H9 (cell line): ENCODE results near the gene KIRREL3. TPM values are rescaled to one million over a fixed set of nuclear protein-coding genes. Genes with fewer than 3 reads are reported as not detected.

Experiments used
- DNase-seq: peaks from one replicate; pipeline ENCODE4 v3.0.0-alpha.2; 2017
- H2AFZ ChIP-seq: one replicate; pipeline ENCODE4 v1.6.1; 2013; ENCODE audit warnings: mild to moderate bottlenecking, low read length, control low read depth, moderate library complexity
- H2AK5ac ChIP-seq: 2 replicates; pipeline ENCODE4 v1.6.1; 2013; ENCODE audit warnings: low read length, control low read depth, mixed read lengths; ENCODE audit not compliant: insufficient read length
- H2BK120ac ChIP-seq: one replicate; pipeline ENCODE4 v1.6.1; 2013; ENCODE audit warnings: low read depth, mild to moderate bottlenecking, low read length, control low read depth, inconsistent platforms; ENCODE audit not compliant: poor library complexity, severe bottlenecking
- H2BK12ac ChIP-seq: 2 replicates; pipeline ENCODE4 v1.6.1; 2013; ENCODE audit warnings: low read length, control low read depth, mixed read lengths, low read depth; ENCODE audit not compliant: insufficient read length
- H2BK15ac ChIP-seq: 2 replicates; pipeline ENCODE4 v1.6.1; 2013; ENCODE audit warnings: low read depth, low read length, control low read depth
- H2BK20ac ChIP-seq: one replicate; pipeline ENCODE4 v1.6.1; 2013; ENCODE audit warnings: low read depth, mild to moderate bottlenecking, low read length, control low read depth, inconsistent platforms; ENCODE audit not compliant: poor library complexity, severe bottlenecking
- H2BK5ac ChIP-seq: 2 replicates; pipeline ENCODE4 v1.6.1; 2013; ENCODE audit warnings: low read length, control low read depth, mixed read lengths; ENCODE audit not compliant: insufficient read length
- H3K14ac ChIP-seq: 2 replicates; pipeline ENCODE4 v1.6.1; 2013; ENCODE audit warnings: low read length, control low read depth; ENCODE audit not compliant: insufficient read depth
- H3K18ac ChIP-seq: 2 replicates; pipeline ENCODE4 v1.6.1; 2013; ENCODE audit warnings: low read depth, mild to moderate bottlenecking, mixed read lengths, low read length, control low read depth; ENCODE audit not compliant: insufficient read length
- H3K23ac ChIP-seq: 2 replicates; pipeline ENCODE4 v1.6.1; 2013; ENCODE audit warnings: low read length, control low read depth, mixed read lengths, low read depth; ENCODE audit not compliant: insufficient read length
- H3K23me2 ChIP-seq: 2 replicates; pipeline ENCODE4 v1.6.1; 2013; ENCODE audit warnings: low read depth, mild to moderate bottlenecking, mixed read lengths, low read length, control low read depth; ENCODE audit not compliant: insufficient read length, poor library complexity, severe bottlenecking
- H3K27ac ChIP-seq: 2 replicates; pipeline ENCODE4 v1.5.1; 2013; ENCODE audit warnings: low read length, control low read depth, mixed read lengths, low read depth; ENCODE audit not compliant: insufficient read length
- H3K27me3 ChIP-seq: 2 replicates; pipeline ENCODE4 v1.6.1; 2013; ENCODE audit warnings: low read length, control low read depth, inconsistent platforms; ENCODE audit not compliant: insufficient read depth
- H3K4ac ChIP-seq: 2 replicates; pipeline ENCODE4 v1.6.1; 2013; ENCODE audit warnings: low read depth, mild to moderate bottlenecking, control low read depth, inconsistent platforms, low read length, moderate library complexity
- H3K4me1 ChIP-seq: 2 replicates; pipeline ENCODE4 v1.6.1; 2013; ENCODE audit warnings: low read length, control low read depth, inconsistent platforms; ENCODE audit not compliant: insufficient read depth
- H3K4me2 ChIP-seq: 2 replicates; pipeline ENCODE4 v1.6.1; 2013; ENCODE audit warnings: low read length, control low read depth, mixed read lengths; ENCODE audit not compliant: insufficient read length, insufficient read depth
- H3K56ac ChIP-seq: 2 replicates; pipeline ENCODE4 v1.6.1; 2013; ENCODE audit warnings: low read depth, mild to moderate bottlenecking, mixed read lengths, low read length, control low read depth; ENCODE audit not compliant: insufficient read length
- H3K79me1 ChIP-seq: 2 replicates; pipeline ENCODE4 v1.6.1; 2013; ENCODE audit warnings: low read depth, mild to moderate bottlenecking, moderate library complexity, low read length, control low read depth, inconsistent platforms; ENCODE audit not compliant: insufficient read depth, poor library complexity, severe bottlenecking
- H3K79me2 ChIP-seq: 2 replicates; pipeline ENCODE4 v1.6.1; 2013; ENCODE audit warnings: low read length, control low read depth, inconsistent platforms; ENCODE audit not compliant: insufficient read depth
- H3K9ac ChIP-seq: 2 replicates; pipeline ENCODE4 v1.6.1; 2013; ENCODE audit warnings: low read length, control low read depth, mixed read lengths; ENCODE audit not compliant: insufficient read length; ENCODE audit errors: extremely low read depth
- H3K9me3 ChIP-seq: one replicate; pipeline ENCODE4 v1.6.1; 2013; ENCODE audit warnings: low read depth, low read length, inconsistent platforms; ENCODE audit not compliant: control insufficient read depth
- H3T11ph ChIP-seq: one replicate; pipeline ENCODE4 v1.6.1; 2013; ENCODE audit warnings: mild to moderate bottlenecking, low read length, control low read depth, inconsistent platforms
- H4K20me1 ChIP-seq: one replicate; pipeline ENCODE4 v1.6.1; 2013; ENCODE audit not compliant: control insufficient read depth, insufficient read length, insufficient read depth
- H4K5ac ChIP-seq: 2 replicates; pipeline ENCODE4 v1.6.1; 2013; ENCODE audit warnings: low read depth, mild to moderate bottlenecking, mixed read lengths, low read length, control low read depth; ENCODE audit not compliant: insufficient read length
- H4K8ac ChIP-seq: replicated peaks from 2 replicates; pipeline ENCODE4 v1.6.1; 2013; ENCODE audit warnings: low read length, control low read depth, mixed read lengths, low read depth; ENCODE audit not compliant: insufficient read length
- H4K91ac ChIP-seq: 2 replicates; pipeline ENCODE4 v1.6.1; 2013; ENCODE audit warnings: low read depth, mild to moderate bottlenecking, moderate library complexity, mixed read lengths, low read length, control low read depth; ENCODE audit not compliant: insufficient read length
- H3K27ac Mint-ChIP-seq, 3 experiments: 2 replicates in 2 of 3; 3 replicates in 1 of 3; pipeline ENCODE4 v1.8.0; 2020 to 2021; ENCODE audit warnings: mixed read lengths in 3 of 3, mild to moderate bottlenecking in 1 of 3, moderate library complexity in 1 of 3
- H3K27me3 Mint-ChIP-seq: 2 replicates; pipeline ENCODE4 v1.8.0; 2021; ENCODE audit warnings: low read depth, mild to moderate bottlenecking, moderate library complexity, mixed read lengths
- H3K36me3 Mint-ChIP-seq, 3 experiments: 2 replicates in 2 of 3; 3 replicates in 1 of 3; pipeline ENCODE4 v1.8.0; 2020 to 2021; ENCODE audit warnings: low read depth in 3 of 3, mixed read lengths in 3 of 3; ENCODE audit not compliant: insufficient read depth in 1 of 3
- H3K4me1 Mint-ChIP-seq, 2 experiments: 2 replicates each; pipeline ENCODE4 v1.8.0; 2020; ENCODE audit warnings: mixed read lengths in 2 of 2
- H3K4me3 Mint-ChIP-seq, 2 experiments: 2 replicates in 1 of 2; 3 replicates in 1 of 2; pipeline ENCODE4 v1.8.0; 2020 to 2021; ENCODE audit warnings: mild to moderate bottlenecking in 2 of 2, mixed read lengths in 2 of 2, moderate library complexity in 1 of 2
- H3K9me3 Mint-ChIP-seq, 2 experiments: 2 replicates in 1 of 2; 3 replicates in 1 of 2; pipeline ENCODE4 v1.8.0; 2020; ENCODE audit warnings: mild to moderate bottlenecking in 2 of 2, mixed read lengths in 2 of 2, moderate library complexity in 1 of 2
- WGBS: extraction: QIAGEN DNeasy Blood & Tissue Kit; methylation state at CpG from one replicate; pipeline ENCODE4 v1.1.7; 2013; ENCODE audit warnings: missing lambda C conversion rate, low lambda C conversion rate, mixed read lengths; ENCODE audit not compliant: insufficient read length; ENCODE audit errors: extremely low coverage; 5-methylcytosine and 5-hydroxymethylcytosine counted together
- total RNA-seq: library from RNA; stranded (reverse); gene quantifications from 2 replicates; pipeline ENCODE4 v1.2.1, GENCODE V29; 2021
- TF ChIP-seq, protein P1 (sequence below): fragments of 200-600 bp; sonication (generic); conservative IDR thresholded peaks from 3 replicates; pipeline ENCODE4 v1.8.0; 2021; ENCODE audit warnings: antibody characterized with exemption, mild to moderate bottlenecking

KIRREL3 gene
- total RNA-seq, 1 experiment from 2014 or later, result 0.17 TPM

GRCh38 chr11:126467046-126467370 lies 533.6 kb downstream of the KIRREL3 start:
- Mint-ChIP-seq H3K36me3 (peaks cover 0 to 5% (median 0%) of the 10 kb centered on the region in 3 experiments; a peak in 1 of 7 replicates), H3K27me3 (peaks cover 14% of the 10 kb centered on the region), H3K9me3 (peaks cover 3 to 4% of the 10 kb centered on the region in 2 experiments; a peak in 1 of 5 replicates), H3K27ac (no peak overlapping the region), H3K4me1 (peaks cover 13 to 20% of the 10 kb centered on the region in 2 experiments), H3K4me3 (no peak overlapping the region)
- Histone ChIP-seq H3K23me2 (no peaks in the 10 kb centered on the region), H3K14ac (no peak overlapping the region), H4K91ac (no peak overlapping the region), H3K18ac (no peak overlapping the region), H3K27ac (no peak overlapping the region), H4K20me1 (no peaks in the 10 kb centered on the region), H3K23ac (no peak overlapping the region), H3K56ac (no peak overlapping the region), H3K4me1 (no peaks in the 10 kb centered on the region; the same call in 1 of the 2 replicates), H2BK15ac (no peak overlapping the region), H2BK5ac (no peak overlapping the region), H4K8ac (no peak overlapping the region), H3K4ac (no peak overlapping the region), H2BK12ac (no peak overlapping the region), H3T11ph (no peak overlapping the region), H4K5ac (no peak overlapping the region), H3K79me1 (no peaks in the 10 kb centered on the region), H3K79me2 (no peaks in the 10 kb centered on the region), H3K9ac (no peak overlapping the region), H3K27me3 (no peaks in the 10 kb centered on the region), H2AFZ (no peak overlapping the region), H2BK120ac (no peak overlapping the region), H3K4me2 (no peak overlapping the region), H2AK5ac (no peak overlapping the region), H3K9me3 (no peaks in the 10 kb centered on the region), H2BK20ac (no peak overlapping the region)
- DNase-seq, result no peak
- TF ChIP-seq, protein P1, sequence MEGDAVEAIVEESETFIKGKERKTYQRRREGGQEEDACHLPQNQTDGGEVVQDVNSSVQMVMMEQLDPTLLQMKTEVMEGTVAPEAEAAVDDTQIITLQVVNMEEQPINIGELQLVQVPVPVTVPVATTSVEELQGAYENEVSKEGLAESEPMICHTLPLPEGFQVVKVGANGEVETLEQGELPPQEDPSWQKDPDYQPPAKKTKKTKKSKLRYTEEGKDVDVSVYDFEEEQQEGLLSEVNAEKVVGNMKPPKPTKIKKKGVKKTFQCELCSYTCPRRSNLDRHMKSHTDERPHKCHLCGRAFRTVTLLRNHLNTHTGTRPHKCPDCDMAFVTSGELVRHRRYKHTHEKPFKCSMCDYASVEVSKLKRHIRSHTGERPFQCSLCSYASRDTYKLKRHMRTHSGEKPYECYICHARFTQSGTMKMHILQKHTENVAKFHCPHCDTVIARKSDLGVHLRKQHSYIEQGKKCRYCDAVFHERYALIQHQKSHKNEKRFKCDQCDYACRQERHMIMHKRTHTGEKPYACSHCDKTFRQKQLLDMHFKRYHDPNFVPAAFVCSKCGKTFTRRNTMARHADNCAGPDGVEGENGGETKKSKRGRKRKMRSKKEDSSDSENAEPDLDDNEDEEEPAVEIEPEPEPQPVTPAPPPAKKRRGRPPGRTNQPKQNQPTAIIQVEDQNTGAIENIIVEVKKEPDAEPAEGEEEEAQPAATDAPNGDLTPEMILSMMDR, result no peak
- no CpG with 5 or more reads among the region's 13 CpGs for WGBS
